Keratinocyte (primary cell): ENCODE measurements around the gene PIM2. TPM values are rescaled to one million over a fixed set of nuclear protein-coding genes. Genes with fewer than 3 reads are reported as not detected.

Experiments
- DNase-seq: peaks from one replicate; pipeline ENCODE4 v3.0.0-alpha.2; 2011; ENCODE audit warnings: low read depth, missing footprints, low spot score
- FAIRE-seq: peaks from 2 replicates; lab custom pipeline; 2011; peaks lifted over from hg19 to GRCh38; lab: Jason Lieb, UNC
- H2AFZ ChIP-seq: 2 replicates; pipeline ENCODE4 v1.6.0; 2012; ENCODE audit warnings: low read length, control low read depth, inconsistent platforms; ENCODE audit not compliant: control insufficient read depth
- H3K27ac ChIP-seq: 2 replicates; pipeline ENCODE4 v1.5.1; 2011; ENCODE audit warnings: low read length; ENCODE audit not compliant: control insufficient read depth, insufficient read depth
- H3K27me3 ChIP-seq: 3 replicates; pipeline ENCODE4 v1.6.0; 2011; ENCODE audit warnings: low read length; ENCODE audit not compliant: control insufficient read depth, insufficient read depth; ENCODE audit errors: extremely low read depth
- H3K36me3 ChIP-seq, 2 experiments: 2 replicates in 1 of 2; 3 replicates in 1 of 2; pipeline ENCODE4 v1.5.1; 2011; ENCODE audit warnings: low read length in 2 of 2, mild to moderate bottlenecking in 1 of 2; ENCODE audit not compliant: control insufficient read depth in 2 of 2, insufficient read depth in 2 of 2; ENCODE audit errors: extremely low read depth in 1 of 2
- H3K4me1 ChIP-seq: 3 replicates; pipeline ENCODE4 v1.5.1; 2011; ENCODE audit warnings: low read length; ENCODE audit not compliant: control insufficient read depth, insufficient read depth; ENCODE audit errors: extremely low read depth
- H3K4me2 ChIP-seq: 3 replicates; pipeline ENCODE4 v1.6.0; 2011; ENCODE audit warnings: low read depth, low read length; ENCODE audit not compliant: control insufficient read depth, insufficient read depth; ENCODE audit errors: extremely low read depth
- H3K4me3 ChIP-seq, 3 experiments: fragments of 200-600 bp in 1 of 3; sonication (generic) in 1 of 3; 2 replicates in 2 of 3; 3 replicates in 1 of 3; pipeline ENCODE4 v1.5.1; 2011 to 2016; ENCODE audit warnings: low read length in 3 of 3, mild to moderate bottlenecking in 3 of 3, control low read depth in 2 of 3, inconsistent platforms in 1 of 3, low read depth in 1 of 3, mixed read lengths in 1 of 3, mixed run types in 1 of 3, moderate library complexity in 1 of 3; ENCODE audit not compliant: control insufficient read depth in 2 of 3, insufficient read depth in 2 of 3; ENCODE audit errors: extremely low read depth in 1 of 3
- H3K79me2 ChIP-seq: 2 replicates; pipeline ENCODE4 v1.6.0; 2012; ENCODE audit warnings: low read length; ENCODE audit not compliant: control insufficient read depth, insufficient read depth
- H3K9ac ChIP-seq: 3 replicates; pipeline ENCODE4 v1.6.0; 2011; ENCODE audit warnings: low read length; ENCODE audit not compliant: control insufficient read depth, insufficient read depth; ENCODE audit errors: extremely low read depth
- H3K9me1 ChIP-seq: 3 replicates; pipeline ENCODE4 v1.6.0; 2011; ENCODE audit warnings: low read length; ENCODE audit not compliant: control insufficient read depth, insufficient read depth; ENCODE audit errors: extremely low read depth
- H3K9me3 ChIP-seq: 2 replicates; pipeline ENCODE4 v1.5.1; 2012; ENCODE audit warnings: low read depth, low read length; ENCODE audit not compliant: control insufficient read depth
- H4K20me1 ChIP-seq: 3 replicates; pipeline ENCODE4 v1.6.0; 2011; ENCODE audit warnings: low read length; ENCODE audit not compliant: control insufficient read depth, insufficient read depth; ENCODE audit errors: extremely low read depth
- CTCF ChIP-seq, 3 experiments: IDR thresholded peaks in 1 of 3; conservative IDR thresholded peaks in 1 of 3; optimal IDR thresholded peaks in 1 of 3; 2 replicates in 2 of 3; 3 replicates in 1 of 3; pipeline versions ENCODE3 to v1.5.1; 2011; ENCODE audit warnings: low read length in 3 of 3, mild to moderate bottlenecking in 3 of 3, moderate library complexity in 2 of 3, control low read depth in 1 of 3, inconsistent platforms in 1 of 3; ENCODE audit not compliant: insufficient read depth in 2 of 3; ENCODE audit errors: extremely low read depth in 1 of 3
- EZH2 ChIP-seq: IDR thresholded peaks from one replicate; pipeline ENCODE4 v1.6.1; 2012; ENCODE audit warnings: inconsistent platforms, mild to moderate bottlenecking, low read length, moderate library complexity
- dilution Hi-C: fragments of 300-500 bp; cut with MboI; formaldehyde crosslinking; loops from one replicate; pipeline ENCODE4 v1.7.0; 2020; ENCODE audit warnings: low sequenced_read_pairs; ENCODE audit not compliant: extremely low pct_ligation_motif_present
- polyA plus RNA-seq, 5 experiments: library from polyadenylated mRNA; depleted of rRNA in 3 of 5; stranded (reverse) in 3 of 5; stranded (forward) in 1 of 5; unstranded in 1 of 5; fragments of >200 nt; gene quantifications; 1 replicate in 1 of 5; 2 replicates in 3 of 5; 3 replicates in 1 of 5; pipeline versions ENCODE4 v1.2.1 to v1.2.3, GENCODE V29; 2011 to 2012; ENCODE audit warnings: missing spikeins in 2 of 5, low read depth in 1 of 5, low replicate concordance in 1 of 5
- small RNA-seq, 3 experiments: library from RNA; depleted of rRNA; stranded (forward); fragments of <200 nt; gene quantifications; one replicate each; pipeline ENCODE3, GENCODE V24; 2012; ENCODE audit warnings: low read depth in 3 of 3, low replicate concordance in 1 of 3; ENCODE audit not compliant: insufficient read length in 3 of 3

The PIM2 gene
- polyA plus RNA-seq, 1 donor (not counting 4 experiments of a cell fraction or from before 2014, with no cell fraction given) = 9.9 TPM

GRCh38 chrX:48864210-48864609 lies 54.6 kb downstream of the PIM2 start:
- H3K9ac ChIP-seq = no peak overlapping the region
- dilution Hi-C loops = no loop called here

More at GRCh38 chrX:48864210-48864609, 54.6 kb downstream of the PIM2 start:
- no peaks in the 10 kb centered on the region for H3K36me3 ChIP-seq
- peaks cover 5% of the 10 kb centered on the region for H3K4me1 ChIP-seq
- FAIRE-seq (no peak), DNase-seq (no peak)
- no peaks in the 10 kb centered on the region for H3K9me3 ChIP-seq
- no peaks in the 10 kb centered on the region for H3K9me1 ChIP-seq
- no peak overlapping the region for H2AFZ ChIP-seq
- no peaks in the 10 kb centered on the region for H4K20me1 ChIP-seq
- H3K4me3 ChIP-seq = no peak overlapping the region
- H3K27ac ChIP-seq = no peak overlapping the region
- no peaks in the 10 kb centered on the region for H3K27me3 ChIP-seq
- H3K4me2 ChIP-seq = no peak overlapping the region
- TF ChIP-seq CTCF (optimal IDR thresholded peaks at IDR 0.05 in 1 of 3, IDR thresholded peaks at IDR 0.05 in 1 of 3, conservative IDR thresholded peaks at IDR 0.05 in 1 of 3; ENCODE audit: extremely low read depth in 1 of 3, insufficient read depth in 2 of 3, low read length in 3 of 3) (no peak), EZH2 (no peak)
- H3K79me2 ChIP-seq = no peaks in the 10 kb centered on the region

Small RNA genes within 50 kb of the gene (small RNA-seq; reads per million reads assigned to genes)
- 0.07 to 1.0 (median 0.50) reads per million in 3 experiments for gene RNU6-722P

Other genes with a start within 250 kb of the PIM2 start
- 0.05 to 0.09 TPM (median 0.07 TPM) in 3 replicates for gene WAS, start 235.2 kb downstream of the PIM2 start, polyA plus RNA-seq
- 3.1 to 9.4 TPM (median 4.9 TPM) in 3 replicates for gene SUV39H1, start 222.3 kb downstream of the PIM2 start, polyA plus RNA-seq
- gene GLOD5, start 157.3 kb downstream of the PIM2 start, polyA plus RNA-seq = not detected in 3 replicates
- gene GATA1, start 132.4 kb downstream of the PIM2 start, polyA plus RNA-seq = not detected in 3 replicates
- gene HDAC6, start 117.0 kb downstream of the PIM2 start, polyA plus RNA-seq = 20.3 to 21.9 TPM (median 21.9 TPM) in 3 replicates
- gene ERAS, start 92.5 kb downstream of the PIM2 start, polyA plus RNA-seq = not detected in 3 replicates
- gene PCSK1N, start 83.4 kb downstream of the PIM2 start, polyA plus RNA-seq = 0.54 to 1.6 TPM (median 1.4 TPM) in 3 replicates
- 34.3 to 52.9 TPM (median 35.5 TPM) in 3 replicates for gene TIMM17B, start 21.3 kb downstream of the PIM2 start, polyA plus RNA-seq
- gene PQBP1, start 21.1 kb downstream of the PIM2 start, polyA plus RNA-seq = 62.9 to 85.2 TPM (median 79.0 TPM) in 3 replicates
- 39.4 to 64.0 TPM (median 44.2 TPM) in 3 replicates for gene SLC35A2, start 7.4 kb downstream of the PIM2 start, polyA plus RNA-seq
- gene OTUD5, start 38.6 kb upstream of the PIM2 start, polyA plus RNA-seq = 39.5 to 42.6 TPM (median 40.3 TPM) in 3 replicates
- gene KCND1, start 52.8 kb upstream of the PIM2 start, polyA plus RNA-seq = 0.20 to 0.30 TPM (median 0.25 TPM) in 3 replicates
- gene GRIPAP1, start 83.2 kb upstream of the PIM2 start, polyA plus RNA-seq = 20.2 to 23.0 TPM (median 20.9 TPM) in 3 replicates
- gene TFE3, start 124.3 kb upstream of the PIM2 start, polyA plus RNA-seq = 13.2 to 15.8 TPM (median 14.1 TPM) in 3 replicates
- gene CCDC120, start 140.0 kb upstream of the PIM2 start, polyA plus RNA-seq = 4.9 to 10.5 TPM (median 8.1 TPM) in 3 replicates
- gene PRAF2, start 155.0 kb upstream of the PIM2 start, polyA plus RNA-seq = 4.0 to 9.8 TPM (median 6.9 TPM) in 3 replicates
- gene WDR45, start 160.9 kb upstream of the PIM2 start, polyA plus RNA-seq = 43.1 to 76.4 TPM (median 50.5 TPM) in 3 replicates
- gene GPKOW, start 204.7 kb upstream of the PIM2 start, polyA plus RNA-seq = 17.8 to 18.4 TPM (median 17.9 TPM) in 3 replicates
- gene MAGIX, start 243.7 kb upstream of the PIM2 start, polyA plus RNA-seq = 0.51 to 0.62 TPM (median 0.59 TPM) in 3 replicates